Keratinocyte (primary cell): Measurements from ENCODE around the gene CCL11.

Source experiments
- CTCF ChIP-seq, 3 experiments: IDR thresholded peaks in 1 of 3; conservative IDR thresholded peaks in 1 of 3; optimal IDR thresholded peaks in 1 of 3; 2 replicates in 2 of 3; 3 replicates in 1 of 3; pipeline versions ENCODE3 to v1.5.1; 2011; ENCODE audit warnings: low read length in 3 of 3, mild to moderate bottlenecking in 3 of 3, moderate library complexity in 2 of 3, control low read depth in 1 of 3, inconsistent platforms in 1 of 3; ENCODE audit not compliant: insufficient read depth in 2 of 3; ENCODE audit errors: extremely low read depth in 1 of 3
- EZH2 ChIP-seq: IDR thresholded peaks from one replicate; pipeline ENCODE4 v1.6.1; 2012; ENCODE audit warnings: inconsistent platforms, mild to moderate bottlenecking, low read length, moderate library complexity

GRCh38 chr17:34312080-34312479, 26.5 kb downstream of the CCL11 start:
- TF ChIP-seq CTCF (optimal IDR thresholded peaks at IDR 0.05 in 1 of 3, IDR thresholded peaks at IDR 0.05 in 1 of 3, conservative IDR thresholded peaks at IDR 0.05 in 1 of 3; ENCODE audit: extremely low read depth in 1 of 3, insufficient read depth in 2 of 3, low read length in 3 of 3) (no peak), EZH2 (no peak)
